Middle frontal gyrus (tissue), 1 donor: ENCODE measurements around the gene RMND5B.
"Not testable (repeated sequence)": the region's sequence is repeated elsewhere in the genome, so short reads cannot be mapped to it uniquely, and the experiment has no call there.

Experiments used
- DNase-seq: peaks from one replicate; pipeline ENCODE4 v3.0.0-alpha.2; 2015; ENCODE audit warnings: low spot score; ENCODE audit errors: extremely low spot score

RMND5B gene, protein sequence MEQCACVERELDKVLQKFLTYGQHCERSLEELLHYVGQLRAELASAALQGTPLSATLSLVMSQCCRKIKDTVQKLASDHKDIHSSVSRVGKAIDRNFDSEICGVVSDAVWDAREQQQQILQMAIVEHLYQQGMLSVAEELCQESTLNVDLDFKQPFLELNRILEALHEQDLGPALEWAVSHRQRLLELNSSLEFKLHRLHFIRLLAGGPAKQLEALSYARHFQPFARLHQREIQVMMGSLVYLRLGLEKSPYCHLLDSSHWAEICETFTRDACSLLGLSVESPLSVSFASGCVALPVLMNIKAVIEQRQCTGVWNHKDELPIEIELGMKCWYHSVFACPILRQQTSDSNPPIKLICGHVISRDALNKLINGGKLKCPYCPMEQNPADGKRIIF

DNA sequence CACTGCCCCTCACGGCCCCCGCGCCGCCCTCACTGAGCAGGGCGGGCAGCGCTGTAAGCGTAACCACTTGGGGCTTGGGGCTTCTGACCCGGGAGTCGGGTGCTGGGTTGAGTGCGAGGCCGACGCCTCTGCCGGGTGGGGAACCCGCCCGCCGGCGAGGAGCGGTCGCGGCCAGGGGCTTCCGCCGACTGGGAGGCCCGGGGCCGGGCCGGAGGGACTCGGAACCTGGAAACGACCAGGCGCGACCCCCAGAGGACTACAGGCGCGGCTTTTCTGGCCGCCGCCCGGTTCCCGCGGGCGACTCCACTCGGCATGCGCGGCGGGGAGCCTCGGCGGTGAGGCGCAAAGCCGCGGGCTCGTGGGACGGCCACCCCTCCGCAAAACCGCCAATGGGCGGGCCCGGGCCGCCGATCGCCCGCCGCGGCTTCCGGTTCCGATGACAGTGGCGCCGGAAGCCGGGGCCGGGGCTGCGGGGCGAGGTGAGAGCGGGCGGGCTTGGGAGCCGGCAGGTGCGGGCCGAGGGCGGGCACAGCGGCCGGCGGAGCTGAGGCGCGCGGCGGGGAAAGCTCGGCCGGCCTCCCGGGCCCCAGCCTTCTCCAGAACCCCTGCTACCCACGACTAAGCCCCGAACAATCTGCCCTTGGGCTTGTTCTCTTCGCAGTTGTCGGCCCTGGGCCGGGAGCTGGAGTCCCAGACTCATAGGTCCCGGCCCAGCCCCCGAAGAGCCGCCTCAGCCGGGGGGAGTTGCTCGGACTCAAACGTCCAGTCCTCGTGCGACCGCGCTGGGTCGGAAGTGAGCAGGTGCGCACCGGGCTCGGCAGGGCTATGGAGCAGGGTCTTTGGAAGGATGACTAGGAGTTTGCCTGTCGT is at the start of gene RMND5B:
Gene RMND5B (plus strand): TSS at position 439 of the 870 bp plus-strand sequence. CDS start 7,106 bp downstream, outside the sequence.
- DNase-seq: peak; percentile 71

DNA sequence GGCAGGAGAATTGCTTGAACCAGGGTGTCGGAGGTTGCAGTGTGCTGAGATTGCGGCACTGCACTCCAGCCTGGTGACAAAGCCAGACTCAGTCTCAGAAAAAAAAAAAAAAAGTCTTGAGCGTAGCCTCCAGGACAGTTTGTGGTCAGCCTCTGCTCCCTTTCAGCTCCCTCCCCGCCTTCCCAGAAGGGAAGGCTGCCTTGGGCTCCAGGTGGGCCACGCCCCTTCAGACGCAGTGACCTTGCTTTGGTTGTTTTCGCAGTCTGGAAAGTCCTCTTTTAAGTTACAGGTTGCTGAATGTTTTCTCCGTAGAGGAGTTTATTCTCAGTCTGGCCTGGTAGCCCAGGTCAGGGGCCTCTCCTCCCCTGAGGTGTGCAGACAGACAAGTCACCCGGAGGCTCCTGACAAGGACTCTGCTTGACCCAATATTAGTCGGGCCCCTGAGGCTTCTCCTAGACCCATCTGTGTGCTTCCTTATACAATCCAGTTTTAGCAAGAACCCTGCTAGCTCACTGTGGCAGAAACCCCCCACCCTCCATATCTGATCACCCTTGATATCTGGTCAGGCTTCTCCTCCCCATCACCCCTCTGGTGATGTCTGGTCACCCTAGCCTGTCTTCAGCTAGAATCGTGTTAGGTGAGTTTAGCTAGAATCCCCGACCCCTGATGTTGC is 49.1 kb upstream of the RMND5B start:
- DNase-seq: no peak

DNA sequence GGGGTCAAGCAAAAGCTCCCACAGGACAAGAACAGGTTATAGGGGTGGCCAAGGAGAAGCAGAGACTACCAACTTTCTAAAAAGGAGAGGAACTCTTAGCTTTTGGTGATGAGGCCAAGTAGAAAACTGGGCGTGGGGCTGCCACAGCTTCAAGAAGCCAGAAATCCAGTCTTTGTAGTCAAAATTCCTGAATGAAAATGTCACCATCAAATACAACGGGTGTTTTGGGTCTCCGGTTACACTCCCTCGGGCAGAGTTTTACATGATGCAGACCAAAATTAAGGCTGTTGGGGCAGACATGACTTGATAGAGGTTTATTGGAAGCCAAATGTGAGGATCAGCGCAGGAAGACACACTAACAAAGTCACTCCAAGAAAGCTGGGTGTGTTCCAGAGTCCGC is 46.9 kb upstream of the RMND5B start:
- DNase-seq: no peak

DNA sequence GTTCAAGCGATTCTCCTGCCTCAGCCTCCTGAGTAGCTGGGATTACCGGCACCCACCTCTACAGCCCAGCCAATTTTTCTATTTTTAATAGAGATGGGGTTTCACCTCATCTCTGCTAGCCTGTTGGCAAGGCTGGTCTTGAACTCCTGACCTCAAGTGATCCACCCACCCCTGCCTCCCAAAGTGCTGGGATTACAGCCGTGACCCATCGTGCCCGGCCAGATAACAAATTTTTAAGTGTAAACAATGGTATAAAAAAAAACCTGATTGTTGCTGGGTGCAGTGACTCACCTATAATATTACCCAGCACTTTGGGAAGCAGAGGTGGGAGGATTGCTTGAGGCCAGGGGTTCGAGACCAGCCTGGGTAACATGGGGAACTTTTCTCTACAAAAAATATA is 45.5 kb upstream of the RMND5B start:
- no peak for DNase-seq

DNA sequence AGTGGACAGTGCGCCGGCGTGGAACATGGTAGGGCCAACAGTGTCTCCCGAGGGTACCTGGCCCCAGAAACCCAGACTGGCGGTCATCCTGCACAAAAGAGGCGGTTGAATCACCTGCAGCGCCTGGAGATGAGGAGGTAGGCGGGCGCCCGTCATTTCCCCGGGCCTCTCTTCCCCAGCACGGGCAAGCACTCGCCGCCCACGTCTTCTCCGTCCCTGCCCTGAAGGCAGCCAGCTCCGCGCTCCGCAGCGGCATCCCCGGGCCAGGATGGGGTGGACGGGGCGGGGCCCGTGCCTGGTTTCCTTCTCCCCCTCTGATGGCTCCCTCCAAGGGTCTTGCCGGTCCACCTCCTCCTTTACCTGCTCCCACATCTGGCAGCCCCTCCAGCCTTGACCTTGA is 44.5 kb upstream of the RMND5B start:
- no peak for DNase-seq

DNA sequence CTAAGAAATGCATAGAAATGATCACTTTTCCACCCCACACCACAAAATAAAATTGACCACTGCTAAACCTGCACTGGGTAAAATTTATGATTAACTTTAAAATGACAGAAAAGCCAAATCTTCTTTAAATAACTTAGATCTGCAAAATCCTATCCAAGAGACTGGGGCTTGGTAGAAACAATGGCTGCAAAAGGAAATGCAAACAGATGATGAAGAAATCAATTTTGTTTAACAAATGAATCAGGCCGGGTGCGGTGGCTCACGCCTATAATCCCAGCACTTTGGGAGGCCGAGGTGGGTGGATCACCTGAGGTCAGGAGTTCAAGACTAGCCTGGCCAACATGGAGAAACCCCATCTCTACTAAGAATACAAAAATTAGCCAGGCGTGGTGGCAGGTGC is 43.6 kb upstream of the RMND5B start:
- not testable (repeated sequence) for DNase-seq

DNA sequence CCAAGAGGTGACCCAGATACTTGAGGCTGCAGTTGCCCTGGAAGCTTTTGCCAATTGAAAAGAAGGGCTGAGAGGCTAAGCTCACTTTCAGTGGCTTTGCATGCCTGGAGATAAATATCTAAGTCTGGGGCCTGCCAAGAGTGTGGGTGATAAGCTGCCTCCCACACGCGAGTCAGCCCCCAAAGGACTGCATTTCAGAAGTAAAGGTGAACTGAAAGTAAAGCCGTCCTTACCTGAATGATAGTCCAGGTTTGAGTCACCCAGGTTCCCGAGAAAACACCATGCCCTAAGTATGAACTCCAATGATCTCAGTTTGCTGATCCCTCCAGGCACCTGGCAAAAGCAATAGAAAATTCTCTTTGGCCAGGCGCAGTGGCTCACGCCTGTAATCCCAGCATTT is 40.0 kb upstream of the RMND5B start:
- DNase-seq: no peak

DNA sequence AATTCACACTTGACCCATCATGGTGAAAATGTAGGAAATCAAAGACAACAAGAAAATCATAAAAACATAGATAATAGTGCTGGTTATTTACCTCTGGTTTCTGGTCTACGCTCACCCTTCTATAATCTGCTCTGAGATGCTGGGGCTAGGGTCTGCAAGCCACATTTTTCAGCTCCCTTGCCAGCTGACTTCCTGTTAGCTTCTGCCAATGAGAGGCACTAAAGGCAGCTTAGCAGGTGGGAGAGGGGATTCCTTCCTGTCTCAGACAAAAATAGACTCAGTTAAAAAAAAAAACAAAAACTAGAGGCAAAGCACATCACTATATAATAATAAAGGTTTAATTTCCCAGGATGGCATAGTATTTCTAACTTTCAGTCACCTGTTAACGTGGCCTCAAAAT is 37.7 kb upstream of the RMND5B start:
- DNase-seq: no peak

DNA sequence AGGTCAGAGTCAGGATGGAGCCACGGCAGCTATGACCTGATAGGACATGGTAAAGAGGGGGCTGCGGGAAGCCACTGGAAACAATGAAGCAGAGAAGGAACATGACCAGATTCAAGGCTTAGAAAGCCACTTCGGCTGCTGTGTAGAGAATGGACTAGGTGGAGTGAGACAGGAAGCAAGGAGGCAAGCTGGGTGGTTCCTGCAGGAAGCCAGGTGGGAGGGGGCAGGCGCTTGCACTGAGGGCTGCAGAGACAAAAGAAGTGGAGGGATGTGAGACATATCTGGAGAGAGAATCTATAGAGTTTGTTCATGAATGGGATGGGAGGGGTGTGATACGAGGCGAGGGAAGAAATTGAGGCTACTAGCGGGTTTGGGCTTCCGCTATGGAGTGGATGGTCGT is 36.5 kb upstream of the RMND5B start:
- no peak for DNase-seq

DNA sequence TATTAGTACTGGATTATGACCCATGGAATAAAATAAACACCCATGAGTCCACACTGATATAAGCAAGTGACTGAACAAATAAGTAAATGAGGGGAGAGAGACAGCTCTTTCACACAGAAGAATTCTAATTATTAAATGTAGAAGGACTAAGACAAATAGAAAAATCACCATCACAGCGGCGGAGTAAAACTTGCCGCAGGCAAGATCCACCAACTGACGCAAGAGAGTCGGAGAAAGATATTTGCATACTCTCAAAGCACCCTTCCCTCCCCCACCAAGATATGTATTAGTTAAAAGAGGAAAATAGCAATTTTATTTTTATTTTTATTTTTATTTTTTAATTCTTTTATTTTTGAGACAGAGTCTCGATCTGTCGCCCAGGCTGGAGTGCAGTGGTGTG is 32.1 kb upstream of the RMND5B start:
- DNase-seq: no peak

DNA sequence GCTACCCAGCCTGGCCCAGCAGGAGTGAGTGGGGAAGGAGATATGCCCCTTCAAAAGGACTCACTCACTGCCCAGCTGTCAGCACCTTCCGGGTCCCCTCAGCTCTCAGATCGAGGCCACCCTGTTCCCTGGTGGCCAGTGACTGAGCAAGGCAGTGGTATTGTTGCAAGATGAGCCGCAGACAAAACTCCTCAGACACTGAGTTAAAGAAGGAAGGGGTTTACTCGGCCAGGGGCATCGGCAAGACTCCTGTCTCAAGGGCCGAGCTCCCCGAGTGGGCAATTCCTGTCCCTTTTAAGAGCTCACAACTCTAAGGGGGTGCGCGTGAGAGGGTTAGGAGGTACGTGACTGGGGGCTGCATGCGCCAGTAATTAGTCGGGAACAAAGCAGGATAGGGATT is 27.2 kb upstream of the RMND5B start:
- DNase-seq: no peak

DNA sequence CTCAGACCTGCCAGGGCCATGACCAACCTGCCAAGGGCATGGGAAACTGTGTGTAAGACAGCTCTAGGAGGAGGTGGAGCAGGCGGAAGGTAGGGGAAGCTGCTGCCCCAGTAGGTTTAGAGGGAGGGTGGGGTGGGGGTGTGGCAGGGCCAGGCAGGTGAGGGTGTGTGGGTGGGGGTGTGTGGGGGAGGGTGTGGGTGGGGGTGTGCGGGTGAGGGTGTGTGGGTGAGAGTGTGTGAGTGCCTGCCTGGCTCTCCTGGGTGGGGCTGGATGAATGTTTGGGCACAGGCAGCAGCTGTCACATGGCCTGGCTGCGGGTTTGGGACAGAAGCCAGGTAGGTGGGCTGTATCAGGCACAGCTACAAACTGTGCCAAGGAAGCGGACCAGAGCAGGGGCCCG is 26.3 kb upstream of the RMND5B start:
- no peak for DNase-seq

DNA sequence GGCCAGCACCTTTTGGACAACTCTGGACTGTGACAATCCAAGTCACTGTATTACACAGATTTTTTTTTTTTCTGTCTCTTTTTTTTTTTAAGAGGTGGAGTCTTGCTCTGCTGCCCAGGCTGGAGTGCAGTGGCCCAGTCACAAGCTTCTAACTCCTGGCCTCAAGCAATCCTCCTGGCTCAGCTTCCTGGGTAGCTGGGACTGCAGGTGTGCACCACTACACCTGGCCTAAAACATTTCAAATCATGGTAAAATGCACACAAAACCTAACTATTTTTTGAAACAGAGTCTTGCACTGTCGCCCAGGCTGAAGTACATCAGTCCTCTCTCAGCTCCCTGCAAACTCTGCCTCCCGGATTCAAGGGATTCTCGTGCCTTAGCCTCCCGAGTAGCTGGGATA is 24.7 kb upstream of the RMND5B start:
- no peak for DNase-seq

DNA sequence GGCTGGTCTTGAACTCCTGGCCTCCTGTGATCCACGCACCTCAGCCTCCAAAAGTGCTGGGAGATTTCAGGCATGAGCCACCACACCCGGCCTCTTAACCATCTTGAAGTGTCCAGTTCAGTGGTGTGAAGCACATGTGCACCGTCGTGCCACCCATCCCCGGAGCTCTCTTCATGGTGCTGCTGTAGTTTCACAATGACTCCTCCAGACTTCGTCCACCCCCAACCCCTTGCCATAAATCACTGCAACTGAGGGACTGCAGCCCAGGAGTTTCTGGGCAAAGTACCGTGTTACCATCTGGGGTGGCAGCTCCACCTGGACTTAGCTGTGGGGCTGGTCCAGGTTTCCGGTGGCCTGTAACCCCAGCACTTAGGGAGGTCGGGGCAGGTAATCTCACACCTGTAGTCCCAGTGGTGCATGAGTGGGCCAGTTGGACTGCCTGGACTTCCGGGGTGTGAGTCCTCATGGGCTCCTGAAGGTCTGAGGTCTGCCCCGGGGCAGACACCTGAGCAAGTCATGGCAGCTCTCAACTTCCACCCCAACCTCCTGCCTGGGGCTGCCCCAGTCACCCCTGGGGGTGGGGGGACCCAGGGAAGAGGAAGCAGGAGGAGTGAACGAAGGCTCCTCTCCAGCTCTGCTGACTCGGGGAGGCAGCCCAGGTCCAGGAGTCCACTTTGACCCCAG is 24.1 kb upstream of the RMND5B start:
- DNase-seq: no peak

DNA sequence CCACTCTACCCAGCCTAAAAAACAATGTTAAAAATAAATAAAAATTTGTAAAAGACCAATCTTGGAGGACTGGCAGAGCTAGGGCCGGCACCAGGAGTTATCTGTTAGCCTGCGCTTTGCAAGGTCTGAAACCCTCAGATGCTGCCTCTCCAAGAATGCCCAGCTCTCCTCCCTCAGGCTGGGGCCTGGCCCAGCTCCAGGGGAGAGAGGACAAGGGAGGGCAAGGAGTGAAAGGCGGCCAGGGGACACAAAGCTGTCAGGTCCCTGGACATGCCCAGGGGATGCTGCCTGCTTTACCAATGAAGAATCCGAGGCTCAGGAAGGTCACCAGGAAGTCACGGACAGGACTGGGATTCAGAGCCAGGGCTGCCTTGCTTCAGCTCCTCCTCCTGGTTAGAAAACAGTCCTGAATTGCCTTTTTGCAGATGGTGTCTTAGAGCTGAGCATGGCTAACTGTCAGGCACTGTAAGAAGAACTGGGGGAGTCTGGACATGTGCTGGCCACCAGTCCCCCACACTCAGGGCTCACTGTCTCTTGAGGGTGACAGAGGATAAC is 23.0 kb upstream of the RMND5B start:
- DNase-seq: no peak

DNA sequence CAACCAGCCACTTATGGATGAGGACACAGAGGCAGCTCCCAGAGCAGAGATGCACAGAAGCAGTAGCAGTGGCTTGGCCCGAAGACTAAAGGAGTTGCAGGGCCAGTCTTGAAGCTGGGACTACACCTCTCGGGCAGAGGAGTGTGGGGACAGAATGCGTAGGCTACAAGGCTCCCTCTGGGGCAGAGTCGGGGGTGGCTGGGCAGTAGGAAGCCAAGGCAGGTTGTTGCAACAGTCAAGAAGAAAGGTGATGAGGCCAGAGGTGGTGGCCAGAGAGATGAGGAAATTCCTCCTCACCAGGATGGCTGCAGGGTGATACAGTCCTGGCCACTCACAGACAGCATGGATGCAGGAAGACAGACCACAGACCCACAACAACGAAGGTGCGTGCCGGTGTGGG is 22.4 kb upstream of the RMND5B start:
- no peak for DNase-seq

DNA sequence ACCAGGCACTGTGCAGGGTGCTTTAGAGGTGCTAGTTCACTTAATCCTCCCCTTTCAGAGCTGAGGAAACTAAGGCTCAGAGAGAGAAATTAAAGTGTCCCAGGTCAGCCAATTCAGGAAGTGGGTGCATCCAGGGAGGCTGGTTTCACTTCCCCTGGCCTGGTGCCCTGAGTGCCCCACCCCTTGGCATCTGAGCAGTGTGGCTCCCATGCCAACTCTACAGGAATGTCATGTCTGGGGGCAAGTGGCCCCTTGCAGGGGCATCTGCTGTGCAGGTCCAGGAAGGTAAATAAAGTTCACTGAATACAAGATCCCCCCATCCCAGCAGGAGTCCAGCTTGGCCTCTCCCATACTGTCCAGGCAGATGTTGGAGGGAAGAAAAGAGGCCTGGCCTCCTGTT is 21.8 kb upstream of the RMND5B start:
- no peak for DNase-seq

DNA sequence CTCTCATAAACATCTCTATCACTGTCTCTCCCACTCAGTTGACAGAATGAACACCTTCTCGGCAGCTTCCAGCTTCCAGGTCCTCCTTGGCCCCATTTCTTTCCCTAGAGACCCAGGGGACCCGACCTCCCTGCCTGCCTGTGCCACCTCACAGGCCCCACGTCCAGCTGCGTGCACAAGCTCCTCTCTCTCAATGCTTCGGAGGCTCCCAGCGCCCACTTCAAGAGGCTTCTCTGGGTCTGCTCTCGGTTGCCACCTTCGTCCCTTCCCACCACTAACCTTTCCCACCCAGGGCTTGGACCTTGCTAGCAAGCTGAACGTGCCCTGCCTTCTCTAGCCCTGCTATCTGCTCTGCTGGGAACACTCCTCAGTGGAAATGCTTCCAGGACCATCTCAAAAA is 20.3 kb upstream of the RMND5B start:
- DNase-seq: no peak

DNA sequence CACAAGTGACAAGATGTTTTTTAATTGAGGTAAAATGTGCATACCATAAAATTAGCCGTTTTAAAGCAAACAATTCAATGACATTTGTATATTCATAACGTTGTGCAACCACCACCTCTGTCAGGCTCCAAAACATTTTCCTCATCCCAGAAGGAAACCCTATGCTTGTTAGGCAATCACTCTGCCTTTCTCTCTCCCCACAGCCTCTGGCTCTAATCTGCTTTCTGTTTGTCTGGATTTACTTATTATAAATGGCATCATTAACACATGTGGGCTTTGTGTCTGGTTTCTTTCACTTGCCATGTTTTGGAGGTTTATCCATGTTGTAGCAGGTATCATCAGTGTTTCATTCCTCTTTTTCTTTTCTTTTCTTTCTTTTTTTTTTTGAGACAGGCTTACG is 18.9 kb upstream of the RMND5B start:
- DNase-seq: no peak

DNA sequence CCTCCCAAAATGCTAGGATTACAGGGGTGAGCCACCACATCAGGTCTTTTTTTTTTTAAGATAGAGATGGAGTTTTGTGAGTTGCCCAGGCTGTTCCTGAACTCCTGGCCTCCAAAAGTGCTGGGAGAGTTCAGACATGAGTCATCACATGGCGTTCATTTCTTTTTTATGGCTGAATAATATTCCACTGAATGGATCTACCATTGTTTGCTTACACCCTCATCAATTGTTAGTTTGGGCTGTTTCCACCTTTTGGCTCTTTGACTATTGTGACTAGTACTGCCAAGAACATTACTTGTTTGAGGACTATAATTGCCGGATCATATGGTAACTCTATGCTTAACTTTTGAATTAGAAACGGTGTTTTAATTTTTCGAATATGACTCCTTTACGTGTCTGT is 18.3 kb upstream of the RMND5B start:
- DNase-seq: no peak

DNA sequence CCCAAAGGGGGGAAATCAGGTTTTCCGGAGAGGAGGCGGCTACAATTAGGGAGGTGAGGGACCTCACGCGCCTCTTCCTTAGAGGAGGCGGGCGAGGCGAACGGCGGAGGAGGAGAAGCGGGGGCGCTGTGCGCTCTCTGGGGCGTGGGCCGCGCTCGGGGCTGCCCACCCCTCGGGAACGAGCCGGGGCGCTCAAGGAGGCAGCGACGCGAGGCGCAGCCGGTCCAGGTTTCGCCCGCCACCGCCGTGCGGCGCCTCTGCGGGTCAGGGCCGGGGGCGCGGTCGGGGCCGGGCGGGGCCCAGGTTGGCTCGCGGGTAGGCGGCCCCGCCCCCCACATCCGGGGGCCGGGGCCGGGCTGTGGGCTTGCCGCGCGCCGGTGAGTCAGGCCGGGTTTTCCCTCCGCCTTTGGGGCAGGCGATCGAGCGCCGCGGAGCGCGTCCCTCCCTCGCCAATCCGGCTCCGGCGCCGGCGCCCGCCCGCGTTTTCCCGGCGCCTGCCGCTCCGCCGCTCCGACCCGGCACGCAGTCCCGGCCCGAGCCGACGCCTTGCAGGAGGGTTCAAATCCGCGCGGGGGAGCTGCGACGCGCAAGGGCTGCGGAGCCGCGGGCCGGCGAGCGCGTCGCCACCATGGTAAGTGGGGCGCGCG is 17.6 kb upstream of the RMND5B start, which contains the start of gene N4BP3:
Gene N4BP3 (plus strand): TSS at position 392 of the 647 bp plus-strand sequence. CDS start 6,052 bp downstream, outside the sequence.
- no peak for DNase-seq
